HG02973 (cell line): ENCODE data around the gene ING3.
"Not testable (repeated sequence)": the region's sequence is repeated elsewhere in the genome, so short reads cannot be mapped to it uniquely, and the experiment has no call there.

Experiments
- ATAC-seq: cut with Tn5 transposase; IDR thresholded peaks from one replicate; pipeline ENCODE4 v1.9.1; 2021; ENCODE audit warnings: moderate library complexity; ENCODE audit not compliant: unreplicated experiment

The ING3 gene

DNA sequence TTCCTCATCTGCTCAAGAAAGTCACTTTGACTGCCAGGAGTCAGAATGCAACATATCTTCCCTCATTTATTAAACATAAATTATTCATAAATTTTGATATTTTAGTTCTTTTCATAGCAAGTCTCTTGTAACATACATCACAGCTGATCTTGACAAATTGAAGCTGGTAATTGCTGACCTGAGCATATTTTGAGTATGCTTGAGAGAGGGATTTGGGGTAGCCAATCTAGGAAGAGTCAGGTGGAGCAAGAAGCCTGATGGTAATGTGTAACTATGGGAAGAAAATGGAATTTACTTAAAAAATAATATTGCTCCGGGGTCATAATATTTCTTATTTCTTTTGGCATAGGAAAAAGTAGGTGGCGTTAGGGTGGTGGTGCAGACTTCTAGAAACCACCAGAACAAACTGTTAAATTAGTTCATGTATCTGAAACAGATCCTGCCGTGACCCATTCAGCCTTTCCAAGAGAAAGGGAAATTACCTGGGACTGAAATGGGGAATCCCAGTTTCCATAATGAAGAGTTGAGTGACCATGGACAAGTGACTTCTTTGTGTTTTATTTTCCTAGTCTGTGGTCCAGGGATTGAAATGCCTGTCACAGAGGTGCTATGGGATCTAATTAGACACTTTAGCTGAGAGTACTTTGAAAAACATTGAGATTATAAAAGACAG lies 50.8 kb downstream of the ING3 start:
- ATAC-seq: no peak

DNA sequence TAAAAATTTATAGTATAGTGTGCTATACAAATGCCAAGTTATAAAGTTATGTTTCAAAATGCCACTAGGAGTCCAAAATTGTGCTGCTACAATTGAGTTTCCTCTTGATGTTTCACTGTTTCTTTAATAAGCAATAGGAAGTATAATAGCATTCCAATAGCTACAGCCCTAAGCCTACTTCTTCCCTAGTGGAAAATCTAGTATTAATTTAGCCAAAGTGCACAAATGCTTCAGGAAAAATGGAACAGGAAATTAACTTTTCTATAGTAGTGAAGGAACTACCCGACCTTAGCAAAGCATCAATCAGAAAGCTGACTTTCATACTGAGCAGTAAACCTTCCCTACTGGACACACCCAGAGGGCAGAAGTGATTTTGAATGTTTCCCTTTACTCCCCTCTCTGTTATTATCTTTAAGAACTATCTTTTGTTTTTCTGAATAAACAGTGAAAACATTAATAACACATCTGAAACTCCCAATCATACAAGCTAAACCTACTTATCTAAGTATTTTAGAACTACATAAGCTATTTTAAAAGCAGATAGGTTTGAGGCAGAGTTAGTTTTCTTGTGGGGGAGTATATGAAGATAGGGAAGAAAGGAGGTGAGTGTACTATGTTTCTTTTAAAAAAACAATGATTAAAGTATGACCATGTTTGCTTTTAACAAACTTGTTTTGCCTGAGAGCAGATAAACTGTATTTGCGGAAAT lies 51.6 kb downstream of the ING3 start:
- ATAC-seq: no peak

DNA sequence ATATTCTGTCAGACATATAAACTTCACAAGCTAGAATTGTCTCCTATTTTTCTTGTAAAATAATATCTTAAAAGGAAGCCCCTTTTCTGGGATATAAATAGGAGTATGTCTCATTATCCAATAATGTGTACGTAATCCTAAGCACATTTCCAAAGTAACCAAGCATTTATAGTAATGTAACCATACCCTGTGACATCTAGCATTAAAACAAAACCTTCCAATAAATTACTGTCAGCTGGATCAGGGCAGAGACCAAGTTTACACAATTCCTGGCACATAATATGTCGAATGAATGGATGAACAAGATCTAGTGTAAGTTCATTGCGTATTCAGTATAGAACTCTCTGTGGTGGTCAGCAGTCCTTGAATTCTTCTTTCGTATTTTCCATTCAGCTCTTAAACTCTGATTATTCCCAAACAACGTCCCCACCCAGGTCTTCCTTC lies 52.2 kb downstream of the ING3 start:
- ATAC-seq: no peak

DNA sequence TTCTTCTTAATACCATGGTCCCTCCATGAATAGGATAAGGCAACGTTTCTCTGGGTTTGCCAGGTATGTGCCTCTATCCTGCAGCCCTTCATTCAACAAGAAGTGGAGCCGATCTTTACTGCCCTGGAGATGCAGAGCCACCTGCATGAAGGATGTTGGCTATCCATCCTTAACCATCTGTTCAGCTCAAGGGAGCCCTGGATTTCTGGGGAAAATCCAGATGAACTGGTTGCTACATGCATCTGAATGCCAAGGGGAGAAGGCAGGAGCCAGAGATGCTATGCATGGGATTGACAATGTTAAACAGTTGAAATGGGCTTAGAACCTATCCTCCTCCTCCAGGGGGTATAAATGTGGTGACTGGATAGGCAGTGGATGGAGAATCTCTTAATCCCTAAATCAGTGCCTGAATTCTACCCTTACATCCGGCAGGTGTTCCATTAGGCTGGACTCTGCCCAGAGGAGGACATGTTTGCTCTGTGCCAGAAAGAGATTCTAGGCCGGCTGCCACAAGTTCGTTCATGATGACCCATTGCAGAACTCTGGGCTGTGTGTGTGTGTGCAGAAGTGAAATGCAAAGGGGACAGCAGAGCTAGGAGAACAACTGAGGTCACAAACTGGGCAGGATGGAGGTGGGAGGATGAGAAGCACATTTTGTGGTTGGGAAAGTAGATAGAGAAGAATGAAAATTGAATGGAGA lies 53.6 kb downstream of the ING3 start:
- ATAC-seq: no peak

DNA sequence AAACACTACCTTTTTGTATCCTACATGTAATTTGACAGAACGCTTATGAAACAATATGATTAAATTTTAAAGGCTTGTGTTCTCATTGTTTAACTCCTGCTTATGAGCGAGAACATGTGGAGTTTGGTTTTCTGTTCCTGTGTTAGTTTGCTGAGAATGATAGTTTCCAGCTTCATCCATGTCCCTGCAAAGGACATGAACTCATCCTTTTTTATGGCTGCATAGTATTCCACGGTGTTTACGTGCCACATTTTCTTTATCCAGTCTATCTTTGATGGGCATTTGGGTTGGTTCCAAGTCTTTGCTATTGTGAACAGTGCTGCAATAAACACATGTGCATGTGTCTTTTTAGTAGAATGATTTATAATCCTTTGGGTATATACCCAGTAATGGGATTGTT lies 54.5 kb downstream of the ING3 start:
- not testable (repeated sequence) for ATAC-seq

DNA sequence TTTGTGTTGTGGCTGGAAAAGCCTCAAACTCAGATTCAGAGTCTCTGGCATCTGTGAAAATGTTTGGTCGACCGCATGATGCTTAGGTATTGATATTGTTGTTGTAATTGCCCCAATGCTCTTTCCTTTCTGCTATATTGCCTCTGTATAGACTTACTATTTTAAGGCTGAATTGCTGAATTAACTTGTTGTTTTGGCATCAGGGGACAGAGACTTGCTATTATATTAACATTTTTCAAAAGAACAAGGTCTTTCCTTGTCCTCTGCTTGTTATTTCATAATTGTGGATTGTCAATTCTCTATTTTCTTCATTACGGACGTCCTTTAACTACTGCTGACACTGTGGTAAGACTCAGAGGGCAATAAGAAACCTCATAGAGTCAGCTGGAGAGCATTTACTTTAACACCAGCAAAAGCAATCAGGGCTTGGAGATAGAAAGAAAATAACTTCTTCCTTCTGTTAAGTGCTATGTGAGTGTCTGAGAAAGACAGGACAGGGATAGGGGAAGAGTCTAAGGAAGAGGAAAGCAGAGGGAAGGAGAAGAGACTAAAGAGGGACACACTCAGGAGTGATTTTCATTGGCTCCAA lies 55.5 kb downstream of the ING3 start:
- no peak for ATAC-seq

DNA sequence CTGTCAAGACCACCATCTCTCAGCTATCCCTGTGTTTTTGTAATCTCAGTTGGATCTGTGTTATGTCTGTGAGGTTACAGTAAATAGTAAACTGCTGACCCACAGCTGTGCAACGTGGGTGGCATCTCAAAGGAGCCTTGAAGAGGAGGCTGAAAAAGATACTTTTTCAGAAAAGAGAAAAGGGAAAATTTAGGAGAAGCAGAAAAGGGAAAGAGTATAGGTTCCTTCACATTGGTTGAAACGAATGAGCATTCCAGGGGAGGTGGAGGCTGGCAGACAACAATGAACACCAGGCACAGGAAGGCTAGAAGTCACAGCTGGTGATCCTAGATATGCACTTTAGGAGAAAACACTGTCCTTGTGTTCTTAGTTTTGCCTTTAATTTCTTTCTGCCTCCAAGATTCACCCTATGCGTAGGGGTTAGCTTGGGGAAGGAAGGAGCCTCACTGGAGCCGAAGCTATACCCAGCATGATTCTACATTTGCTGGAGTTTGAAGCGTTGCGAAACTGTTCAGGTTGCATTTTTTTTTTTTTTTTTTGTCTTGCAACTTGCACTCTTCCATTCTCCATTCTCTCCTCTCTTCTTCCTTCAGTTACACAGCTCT lies 56.2 kb downstream of the ING3 start:
- ATAC-seq: no peak

DNA sequence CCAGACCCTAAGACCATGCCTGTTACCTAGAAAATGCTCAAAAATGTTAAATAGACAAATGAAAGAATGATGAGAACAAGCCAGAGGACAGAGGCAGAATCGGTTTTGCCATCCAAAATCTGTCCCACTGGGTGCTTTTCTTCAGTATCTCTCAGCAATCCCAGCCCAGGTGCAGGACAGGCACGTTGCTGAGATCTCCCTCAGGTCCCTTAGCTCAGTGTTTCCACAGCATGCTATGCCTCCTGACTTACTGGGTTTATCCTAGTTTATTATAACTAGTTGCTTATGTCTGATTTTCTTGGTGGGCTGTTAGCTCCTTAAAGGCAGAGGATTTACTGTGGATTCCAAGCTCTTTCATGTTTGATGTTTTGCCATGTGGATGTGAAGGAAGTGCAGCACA lies 58.2 kb downstream of the ING3 start:
- no peak for ATAC-seq

DNA sequence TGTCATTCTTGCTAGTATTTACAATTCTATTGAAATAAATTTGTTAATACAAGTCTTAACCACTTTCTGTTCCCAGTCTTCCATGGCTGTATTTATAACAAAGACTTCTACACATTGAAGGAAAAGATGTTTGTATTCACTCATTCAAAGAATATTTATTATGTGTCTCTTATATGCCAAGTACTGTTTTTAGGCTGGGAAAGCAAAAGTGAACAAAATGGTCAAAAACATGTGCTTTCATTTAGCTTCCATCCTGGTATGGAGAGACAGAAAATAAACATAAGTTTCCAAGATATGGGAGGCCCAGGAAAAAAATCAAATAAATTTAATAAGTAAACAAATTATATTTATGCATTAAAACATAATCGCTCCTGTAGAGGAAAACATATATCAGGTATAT lies 60.8 kb downstream of the ING3 start:
- no peak for ATAC-seq

DNA sequence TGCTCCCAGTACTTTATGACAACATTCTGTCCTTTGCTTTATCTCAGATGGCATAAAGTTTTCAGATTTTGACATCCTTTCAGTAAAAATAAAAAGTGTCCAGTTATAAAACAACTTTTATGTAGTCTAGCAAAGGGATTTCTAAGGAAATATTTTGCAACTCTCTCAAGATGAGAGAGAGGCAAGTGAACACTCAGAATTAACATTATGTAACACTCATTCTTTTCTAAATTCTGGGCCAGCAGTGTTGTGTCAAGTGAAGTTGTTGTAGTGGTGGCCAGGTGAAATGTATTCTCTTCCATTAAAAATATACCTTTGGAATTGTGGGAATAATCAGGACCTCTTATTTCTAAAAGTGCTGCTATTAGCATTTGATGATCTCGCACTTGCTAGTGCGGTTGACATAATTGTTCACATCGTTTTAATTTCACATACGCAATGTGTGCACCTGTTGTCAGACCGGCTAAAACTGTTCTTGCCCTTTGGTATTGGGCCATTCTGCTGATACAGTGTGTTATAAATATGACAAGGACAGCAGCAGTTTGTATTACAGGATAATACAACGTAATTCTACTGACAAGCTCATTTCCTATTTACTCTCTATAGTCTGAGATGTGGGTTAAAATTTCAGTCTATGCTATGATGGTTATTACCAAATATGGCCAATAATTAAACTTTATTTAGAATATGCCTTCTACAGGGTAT lies 61.7 kb downstream of the ING3 start:
- ATAC-seq: no peak

DNA sequence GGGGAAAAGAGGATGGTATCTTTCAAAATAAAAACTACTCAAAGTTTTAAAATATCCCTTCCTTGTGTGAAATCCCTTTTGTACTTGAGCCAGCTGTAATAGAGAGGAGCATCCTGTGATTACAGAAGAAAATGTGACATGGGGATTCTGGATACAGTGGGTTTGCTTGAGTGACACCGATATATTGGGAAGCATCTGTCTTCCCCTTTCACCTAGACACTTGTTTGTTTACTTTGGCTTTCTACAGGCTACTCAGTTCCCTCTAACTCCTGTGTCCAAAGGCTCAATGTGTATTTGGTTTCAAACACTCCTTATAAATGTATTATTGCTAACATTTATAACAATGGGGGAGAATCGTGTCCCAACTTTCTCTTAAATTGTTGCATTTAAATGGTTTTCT lies 62.3 kb downstream of the ING3 start:
- no peak for ATAC-seq

DNA sequence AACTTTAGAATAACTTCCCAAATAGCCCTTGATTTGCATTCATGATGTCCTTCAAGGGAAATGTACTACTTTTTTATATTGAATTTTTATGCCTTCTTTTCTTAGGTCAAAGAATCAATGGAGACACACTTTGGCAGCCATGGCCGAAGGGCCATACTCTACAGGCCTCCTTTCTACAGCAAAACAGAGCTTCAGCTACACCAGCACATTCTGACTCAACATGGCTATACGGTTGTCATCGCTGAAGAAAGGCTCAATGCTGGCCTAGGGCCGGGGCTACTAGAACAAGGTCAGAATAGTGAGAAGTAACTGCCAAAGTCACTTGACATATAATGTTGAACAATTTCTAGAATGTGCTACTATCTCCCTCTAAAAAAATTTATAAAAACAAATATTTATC lies 65.0 kb downstream of the ING3 start:
- no peak for ATAC-seq

DNA sequence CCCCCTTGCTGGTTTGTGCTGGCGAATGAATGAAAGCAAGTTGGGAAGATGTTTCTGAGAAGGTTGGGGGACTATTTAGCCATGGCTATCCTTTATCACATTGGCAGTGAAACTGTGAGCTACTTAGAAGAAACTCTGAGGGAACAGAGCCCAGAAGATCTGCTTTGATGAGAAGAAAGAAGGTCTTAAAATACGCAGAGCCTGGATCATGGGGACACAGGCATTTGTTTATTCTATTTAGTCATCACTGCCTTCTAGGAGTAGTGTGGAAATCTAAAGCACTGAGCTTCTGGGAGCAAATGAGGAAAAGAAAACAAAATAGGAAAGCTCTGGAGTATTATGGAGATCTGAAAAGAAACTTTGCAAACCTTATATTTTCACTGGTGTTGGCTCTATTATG lies 66.4 kb downstream of the ING3 start:
- ATAC-seq: no peak

DNA sequence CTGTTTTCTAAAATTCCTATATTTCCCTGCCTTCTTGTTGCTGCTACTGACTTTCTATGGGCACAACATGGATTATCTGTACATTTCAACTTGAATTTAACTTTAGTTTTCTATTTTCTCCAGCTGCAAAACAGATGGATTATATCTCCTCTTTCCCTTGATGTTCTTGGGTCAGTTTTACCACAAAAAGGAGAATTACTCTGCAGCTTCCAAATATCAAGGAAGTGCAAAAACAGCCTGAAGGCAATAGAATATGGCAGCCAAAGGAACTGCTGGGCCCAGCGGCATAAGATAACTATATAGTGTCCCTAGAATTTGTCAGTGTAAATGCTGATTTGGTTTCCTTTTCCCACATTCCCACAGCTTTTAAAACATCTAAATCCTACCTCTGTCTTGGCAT lies 67.0 kb downstream of the ING3 start:
- no peak for ATAC-seq

DNA sequence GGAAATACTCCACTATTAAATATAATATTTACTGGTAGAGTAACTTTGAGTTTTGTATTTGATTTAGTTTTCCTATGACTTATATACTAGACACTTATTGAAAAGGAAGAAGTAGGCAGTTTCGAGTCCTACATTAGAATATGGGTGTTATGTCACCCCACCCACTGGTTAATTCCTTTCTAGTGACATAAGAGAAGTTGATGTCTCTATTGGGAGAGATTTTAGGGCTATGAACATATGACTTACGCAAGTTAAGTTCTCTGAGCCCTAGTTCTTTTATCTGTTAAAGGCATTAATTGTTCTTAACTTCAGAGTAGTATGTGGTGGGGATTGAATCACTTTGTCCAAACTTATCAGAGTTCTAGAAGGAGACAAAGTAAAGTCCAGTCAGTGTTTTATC lies 68.4 kb downstream of the ING3 start:
- no peak for ATAC-seq

DNA sequence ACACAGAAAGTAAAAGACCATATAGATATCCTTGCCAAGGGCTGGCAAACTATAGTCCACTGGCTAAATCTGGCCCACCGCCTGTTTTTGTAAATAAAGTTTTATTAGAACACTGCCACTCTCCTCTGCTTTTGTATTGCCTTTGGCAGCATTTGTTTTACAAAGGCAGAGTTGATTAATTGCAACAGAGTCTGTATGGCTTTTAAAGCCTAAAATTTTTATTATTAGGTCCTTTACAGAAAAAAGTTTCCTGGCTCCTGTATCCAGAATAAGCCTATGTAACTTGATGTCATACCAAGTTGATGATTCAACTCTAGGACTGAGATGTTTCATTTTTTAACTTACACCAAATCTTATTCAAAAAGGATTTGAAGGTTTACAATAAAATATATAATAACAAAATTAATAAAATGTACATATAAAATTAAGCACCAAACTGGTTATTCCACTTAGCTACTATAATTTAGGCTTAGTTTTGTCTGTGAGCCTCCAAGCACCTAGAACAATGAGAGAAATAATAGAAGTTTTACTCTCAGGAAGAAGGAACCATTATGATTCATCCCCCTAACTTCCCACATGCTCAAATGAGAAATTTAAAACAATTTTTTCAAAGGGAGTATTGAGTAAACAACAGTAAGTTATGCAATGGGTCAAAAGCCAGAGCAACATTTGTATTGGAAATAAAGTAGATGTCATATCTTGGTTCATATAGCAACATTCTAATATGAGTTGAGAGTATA lies 69.8 kb downstream of the ING3 start:
- no peak for ATAC-seq

DNA sequence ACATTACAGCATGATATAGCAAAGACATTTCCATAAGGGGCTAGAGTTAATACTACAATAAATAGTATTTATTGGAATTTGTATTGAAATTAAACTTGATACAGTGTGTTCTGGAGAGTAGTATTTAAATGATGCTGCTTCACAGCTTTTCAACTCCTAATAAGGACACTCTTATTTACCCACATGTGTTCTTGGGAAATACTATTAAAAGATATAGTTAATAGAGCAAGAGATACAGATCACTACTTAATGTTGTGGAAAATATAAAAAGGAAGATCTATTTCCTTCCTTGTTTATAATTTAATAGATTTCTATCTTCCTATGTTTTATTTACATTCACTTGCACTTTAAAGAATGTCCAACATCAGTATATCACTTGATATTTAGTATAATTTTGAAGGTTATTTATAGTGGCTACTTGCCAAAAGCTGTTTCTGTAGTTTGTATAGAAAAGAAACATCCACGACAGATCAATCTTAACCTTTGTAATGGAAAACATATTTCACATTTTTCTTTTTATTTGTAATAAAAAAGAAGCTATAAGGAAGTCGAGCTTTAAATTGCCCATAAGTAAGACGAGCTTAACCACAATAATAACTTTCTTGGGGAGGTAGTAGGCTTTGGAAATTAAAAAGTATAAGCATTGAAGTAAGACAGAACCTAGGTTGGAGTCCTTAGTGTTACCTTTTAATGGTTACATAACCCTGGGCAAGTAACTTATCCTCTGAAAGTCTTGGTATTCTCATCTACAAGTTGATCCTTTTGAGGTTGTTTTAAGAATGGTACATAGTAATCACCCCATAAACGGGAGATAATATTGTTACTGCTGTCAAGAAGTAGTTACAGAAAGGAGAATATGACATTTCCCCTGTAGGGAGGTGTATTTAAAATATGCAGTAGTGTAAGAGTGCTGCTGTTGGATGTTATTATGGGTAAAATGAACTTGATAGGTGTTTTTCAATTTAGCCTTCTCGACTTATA lies 70.7 kb downstream of the ING3 start:
- no peak for ATAC-seq

DNA sequence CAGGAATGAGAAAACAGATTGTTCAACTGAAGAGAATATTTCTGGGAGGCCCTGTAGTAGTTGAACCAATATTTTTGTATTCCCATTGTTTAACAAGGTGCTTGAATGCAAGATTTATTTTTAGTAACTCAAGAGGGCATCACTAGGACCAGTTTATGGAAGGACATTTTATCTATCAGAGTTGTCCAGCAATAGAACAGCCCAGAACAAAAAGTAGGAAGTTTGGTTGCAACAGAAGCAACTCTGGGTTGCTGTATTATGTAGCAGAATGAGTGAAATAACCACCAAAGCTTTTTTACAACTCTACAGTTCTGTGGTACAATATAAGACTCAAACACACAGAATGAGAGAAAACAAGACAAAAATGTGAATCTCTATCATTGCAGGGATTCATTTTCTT lies 72.6 kb downstream of the ING3 start:
- no peak for ATAC-seq
